NCI-H345 (cell line): ENCODE data around the gene MYO10.
A peak's percentile ranks its signal among the peaks of the same experiment; 100 is the strongest.

Experiments
- DNase-seq: peaks from one replicate; lab custom pipeline; 2025; lab: John Stamatoyannopoulos, UW

The MYO10 gene

GRCh38 chr5:16709691-16710433 is 226.2 kb downstream of the MYO10 start:
- DNase-seq, result no peak

- no peak for DNase-seq
Observed at GRCh38 chr5:16707869-16708192, 228.3 kb downstream of the MYO10 start.

- no peak for DNase-seq
Observed at GRCh38 chr5:16707168-16707868, 228.8 kb downstream of the MYO10 start.

- no peak for DNase-seq
Observed at GRCh38 chr5:16704945-16705344, 231.1 kb downstream of the MYO10 start.

GRCh38 chr5:16702964-16703363 is 233.1 kb downstream of the MYO10 start:
- DNase-seq, result no peak

- DNase-seq, result no peak
Observed at GRCh38 chr5:16701134-16702099, 234.7 kb downstream of the MYO10 start.

GRCh38 chr5:16700081-16700480 is 236.0 kb downstream of the MYO10 start:
- DNase-seq, result no peak

GRCh38 chr5:16695779-16696178 is 240.3 kb downstream of the MYO10 start:
- no peak for DNase-seq

- no peak for DNase-seq
Observed at GRCh38 chr5:16693879-16694278, 242.2 kb downstream of the MYO10 start.

- no peak for DNase-seq
Observed at GRCh38 chr5:16691731-16692130, 244.4 kb downstream of the MYO10 start.

- DNase-seq, result peak; percentile 31
Observed at GRCh38 chr5:16690243-16690852, 245.7 kb downstream of the MYO10 start.

GRCh38 chr5:16687898-16688297 is 248.2 kb downstream of the MYO10 start:
- DNase-seq, result no peak

GRCh38 chr5:16685069-16685468 is 251.0 kb downstream of the MYO10 start:
- DNase-seq, result no peak

GRCh38 chr5:16681876-16682275 is 254.2 kb downstream of the MYO10 start:
- DNase-seq, result no peak

GRCh38 chr5:16679863-16680262 is 256.2 kb downstream of the MYO10 start:
- DNase-seq, result no peak

- DNase-seq, result no peak
Observed at GRCh38 chr5:16679190-16679589, 256.9 kb downstream of the MYO10 start.

GRCh38 chr5:16675806-16676205 is 260.3 kb downstream of the MYO10 start:
- DNase-seq, result no peak

- no peak for DNase-seq
Observed at GRCh38 chr5:16674750-16675149, 261.3 kb downstream of the MYO10 start.

- peak; percentile 50 for DNase-seq
Observed at GRCh38 chr5:16673241-16674201, 262.6 kb downstream of the MYO10 start.

- DNase-seq, result no peak
Observed at GRCh38 chr5:16671208-16671607, 264.9 kb downstream of the MYO10 start.

GRCh38 chr5:16669776-16670175 is 266.3 kb downstream of the MYO10 start:
- DNase-seq, result no peak
